HG02588 (cell line): ENCODE measurements around the gene BICD2.

Source experiments
- ATAC-seq: cut with Tn5 transposase; IDR thresholded peaks from one replicate; pipeline ENCODE4 v1.9.1; 2021; ENCODE audit warnings: mild to moderate bottlenecking, moderate library complexity; ENCODE audit not compliant: unreplicated experiment

Gene BICD2

GRCh38 chr9:92671323-92671722 is 93.3 kb downstream of the BICD2 start:
- ATAC-seq, result no peak

GRCh38 chr9:92669890-92670708 is 94.5 kb downstream of the BICD2 start, which contains the start of gene IPPK:
TSS of gene IPPK (minus strand) at chr9:92670131. CDS start at chr9:92669988, 143 bp downstream.
- peak; percentile 92 for ATAC-seq

- peak; percentile 11 for ATAC-seq
These were observed 95.1 kb downstream of the BICD2 start for GRCh38 chr9:92669527-92669889.

GRCh38 chr9:92668746-92669526 is 95.7 kb downstream of the BICD2 start:
- no peak for ATAC-seq

- no peak for ATAC-seq
These were observed 97.6 kb downstream of the BICD2 start for GRCh38 chr9:92666912-92667532.

GRCh38 chr9:92666236-92666635 is 98.4 kb downstream of the BICD2 start:
- no peak for ATAC-seq

- no peak for ATAC-seq
These were observed 98.8 kb downstream of the BICD2 start for GRCh38 chr9:92665836-92666235.

- ATAC-seq, result no peak
These were observed 100.1 kb downstream of the BICD2 start for GRCh38 chr9:92664394-92665152.

- ATAC-seq, result no peak
These were observed 100.7 kb downstream of the BICD2 start for GRCh38 chr9:92663951-92664350.

GRCh38 chr9:92663126-92663525 is 101.5 kb downstream of the BICD2 start:
- ATAC-seq, result no peak

- no peak for ATAC-seq
These were observed 102.9 kb downstream of the BICD2 start for GRCh38 chr9:92661743-92662142.
